Measurements from ENCODE around the gene RASGRF2.

The RASGRF2 gene

DNA sequence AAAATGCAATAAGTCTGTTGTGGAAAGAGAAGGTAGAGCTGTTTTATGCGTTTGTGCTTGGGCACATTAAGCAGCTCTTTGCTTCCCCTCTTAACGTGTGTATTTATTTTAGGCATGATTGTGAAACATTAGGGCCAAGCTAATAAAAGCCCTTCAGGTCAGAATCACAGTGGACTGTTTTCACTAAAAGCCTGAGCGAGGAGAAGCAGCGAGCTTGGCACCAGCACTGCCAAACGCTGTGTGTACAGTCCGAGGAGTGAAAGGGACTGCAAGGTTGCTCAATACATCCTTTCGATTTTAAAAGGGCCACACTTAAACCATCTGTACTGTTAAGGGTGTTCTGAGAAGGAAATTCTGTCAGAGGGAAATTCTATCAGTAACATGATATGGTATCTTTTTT, 165.8 kb downstream of the RASGRF2 start:
- no peak for DNase-seq

GRCh38 chr5:81128416-81128815, 168.3 kb downstream of the RASGRF2 start:
- DNase-seq: no peak
- TF ChIP-seq GATA1 (IDR thresholded peaks at IDR 0.05; ENCODE audit: low read depth, low read length) (no peak), POLR2A (IDR thresholded peaks at IDR 0.05; ENCODE audit: low read length) (no peak)

More for the DNA sequence above, 165.8 kb downstream of the RASGRF2 start:
- TF ChIP-seq GATA1 (IDR thresholded peaks at IDR 0.05; ENCODE audit: low read depth, low read length) (no peak), POLR2A (IDR thresholded peaks at IDR 0.05; ENCODE audit: low read length) (no peak)

GRCh38 chr5:81132381-81132780, 172.2 kb downstream of the RASGRF2 start:
- no peak for DNase-seq
- no peak for TF ChIP-seq POLR2A (IDR thresholded peaks at IDR 0.05; ENCODE audit: low read length)
- no peak for TF ChIP-seq GATA1 (IDR thresholded peaks at IDR 0.05; ENCODE audit: low read depth, low read length)

DNA sequence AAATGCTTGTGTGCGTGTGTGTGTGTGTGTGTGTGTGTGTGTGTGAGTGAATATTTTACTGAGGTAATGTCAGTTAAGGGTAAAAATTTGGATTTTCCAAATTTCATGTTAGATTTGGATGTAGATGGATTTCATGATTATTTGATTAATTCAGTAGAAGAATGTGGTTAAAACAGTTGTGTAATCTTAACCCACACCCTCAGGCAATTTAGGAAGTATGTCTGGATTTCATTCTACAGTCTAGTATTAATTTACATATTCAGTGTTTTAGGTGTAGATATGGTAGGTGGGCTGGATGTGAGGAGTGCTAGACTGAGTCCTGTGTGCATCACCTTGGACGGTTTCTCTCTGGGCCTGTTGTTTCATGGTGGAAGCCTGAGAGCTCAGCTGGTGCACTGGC, 173.9 kb downstream of the RASGRF2 start:
- no peak for DNase-seq
- TF ChIP-seq POLR2A (IDR thresholded peaks at IDR 0.05; ENCODE audit: low read length): no peak
- no peak for TF ChIP-seq GATA1 (IDR thresholded peaks at IDR 0.05; ENCODE audit: low read depth, low read length)

DNA sequence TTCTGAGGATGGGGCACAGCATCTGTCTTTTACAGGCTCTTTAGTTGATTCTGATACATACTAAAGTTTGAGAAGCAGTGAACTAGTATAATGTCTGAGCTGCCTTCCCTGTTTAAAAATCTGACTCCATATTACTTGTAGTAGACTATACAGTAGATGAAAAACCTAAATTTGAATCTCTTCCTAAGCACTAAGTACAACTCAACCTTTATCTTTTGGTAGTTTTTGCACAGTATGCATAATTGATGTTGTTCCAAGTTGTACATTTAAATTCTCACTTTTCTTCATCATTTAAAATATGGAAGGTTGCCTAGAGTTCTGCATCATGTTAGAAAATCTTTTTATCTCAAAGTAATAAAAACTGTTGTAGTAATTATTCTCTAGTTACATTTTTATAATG, 174.4 kb downstream of the RASGRF2 start:
- DNase-seq: no peak
- TF ChIP-seq GATA1 (IDR thresholded peaks at IDR 0.05; ENCODE audit: low read depth, low read length) (no peak), POLR2A (IDR thresholded peaks at IDR 0.05; ENCODE audit: low read length) (no peak)

DNA sequence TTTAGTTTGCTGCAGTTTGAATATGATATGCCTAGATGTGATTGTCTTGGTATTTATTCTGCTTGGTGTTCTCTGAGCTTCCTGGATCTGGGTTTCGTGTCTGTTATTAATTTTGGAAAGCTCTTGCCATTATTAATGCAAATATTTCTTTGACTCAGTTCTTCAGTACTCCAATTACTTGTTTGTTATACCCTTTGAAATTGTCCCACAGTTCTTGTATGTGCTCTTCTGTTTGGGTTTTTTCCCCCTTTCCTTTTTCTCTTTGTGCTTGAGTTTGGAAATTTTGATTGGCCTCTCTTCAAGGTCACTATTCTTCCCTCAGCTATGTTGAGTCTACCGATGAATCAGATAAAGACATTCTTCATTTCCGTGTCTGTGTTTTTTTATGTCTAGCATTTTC, 176.4 kb downstream of the RASGRF2 start:
- TF ChIP-seq POLR2A (IDR thresholded peaks at IDR 0.05; ENCODE audit: low read length) (no peak), GATA1 (IDR thresholded peaks at IDR 0.05; ENCODE audit: low read depth, low read length) (no peak)
- DNase-seq: no peak

- no peak for TF ChIP-seq POLR2A (IDR thresholded peaks at IDR 0.05; ENCODE audit: low read length)
- no peak for TF ChIP-seq GATA1 (IDR thresholded peaks at IDR 0.05; ENCODE audit: low read depth, low read length)
- DNase-seq: no peak
Observed at GRCh38 chr5:81137833-81138232, 177.7 kb downstream of the RASGRF2 start.

DNA sequence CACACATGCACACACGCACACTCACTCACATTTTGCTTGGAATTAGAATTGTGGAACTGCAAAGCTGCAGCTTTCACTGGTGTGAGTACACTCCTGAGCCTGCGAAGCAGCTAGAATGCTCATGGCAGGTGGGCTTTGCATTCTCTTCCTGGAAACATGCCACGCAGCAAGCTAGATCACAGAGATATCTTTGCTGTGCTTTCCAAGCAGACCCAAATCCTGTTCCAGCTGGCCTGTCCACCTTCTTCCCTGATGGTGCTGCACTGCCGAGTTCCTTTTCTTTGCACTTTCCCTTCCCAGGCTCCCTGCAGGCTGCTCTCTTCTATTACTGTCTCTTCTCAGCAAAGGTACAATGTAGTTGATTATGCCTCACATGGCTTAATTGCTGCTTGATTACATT, 180.3 kb downstream of the RASGRF2 start:
- TF ChIP-seq GATA1 (IDR thresholded peaks at IDR 0.05; ENCODE audit: low read depth, low read length) (no peak), POLR2A (IDR thresholded peaks at IDR 0.05; ENCODE audit: low read length) (no peak)
- DNase-seq: no peak

GRCh38 chr5:81140943-81141342, 180.8 kb downstream of the RASGRF2 start:
- TF ChIP-seq GATA1 (IDR thresholded peaks at IDR 0.05; ENCODE audit: low read depth, low read length) (no peak), POLR2A (IDR thresholded peaks at IDR 0.05; ENCODE audit: low read length) (no peak)
- no peak for DNase-seq

DNA sequence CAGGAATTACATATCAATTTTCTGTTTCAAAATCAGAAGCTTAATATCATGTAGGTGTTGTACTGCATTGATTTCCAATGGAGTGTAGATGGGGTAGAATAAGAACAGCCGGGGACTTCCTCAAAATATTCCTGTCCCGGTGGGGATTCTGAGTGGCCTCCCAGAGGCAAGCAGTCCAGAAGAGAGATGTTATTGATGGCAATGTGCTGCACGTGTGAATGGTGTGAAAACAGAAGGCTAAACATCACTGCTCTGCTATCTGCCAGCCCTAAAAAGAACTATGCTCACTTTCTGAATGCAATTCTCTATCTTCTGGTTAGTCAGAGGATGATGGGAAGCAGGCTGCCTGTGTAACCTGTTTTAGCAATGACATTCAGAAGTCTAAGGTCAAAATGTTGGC, 181.9 kb downstream of the RASGRF2 start:
- no peak for TF ChIP-seq POLR2A (IDR thresholded peaks at IDR 0.05; ENCODE audit: low read length)
- no peak for TF ChIP-seq GATA1 (IDR thresholded peaks at IDR 0.05; ENCODE audit: low read depth, low read length)
- no peak for DNase-seq

GRCh38 chr5:81145329-81145935, 185.3 kb downstream of the RASGRF2 start:
- TF ChIP-seq POLR2A (IDR thresholded peaks at IDR 0.05; ENCODE audit: low read length) (no peak), GATA1 (IDR thresholded peaks at IDR 0.05; ENCODE audit: low read depth, low read length) (no peak)

DNA sequence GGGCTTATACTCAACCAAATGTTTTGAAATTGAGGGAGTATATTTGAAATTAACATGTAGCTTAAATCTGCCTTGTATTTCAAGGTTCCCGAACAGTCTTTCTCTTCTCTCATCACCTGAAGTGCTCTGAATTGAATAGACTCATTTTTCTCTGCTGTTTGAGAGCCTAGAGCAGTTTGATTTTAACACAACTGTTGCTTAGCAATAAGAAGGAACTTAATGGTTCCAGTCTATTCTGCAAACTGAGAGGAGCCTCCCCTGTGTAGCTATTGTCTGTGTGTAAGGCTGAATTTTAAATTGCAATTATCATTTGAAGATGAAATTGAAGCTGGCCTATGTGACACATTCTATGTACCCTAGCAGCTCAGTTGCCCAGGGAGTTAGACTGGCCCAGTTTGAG, 185.9 kb downstream of the RASGRF2 start:
- TF ChIP-seq GATA1 (IDR thresholded peaks at IDR 0.05; ENCODE audit: low read depth, low read length): no peak
- no peak for TF ChIP-seq POLR2A (IDR thresholded peaks at IDR 0.05; ENCODE audit: low read length)
- no peak for DNase-seq

More at GRCh38 chr5:81145329-81145935, 185.3 kb downstream of the RASGRF2 start:
- DNase-seq: no peak

- DNase-seq: no peak
- TF ChIP-seq POLR2A (IDR thresholded peaks at IDR 0.05; ENCODE audit: low read length): no peak
- no peak for TF ChIP-seq GATA1 (IDR thresholded peaks at IDR 0.05; ENCODE audit: low read depth, low read length)
Observed at GRCh38 chr5:81147011-81147885, 187.1 kb downstream of the RASGRF2 start.

GRCh38 chr5:81147886-81148571, 187.9 kb downstream of the RASGRF2 start:
- TF ChIP-seq POLR2A (IDR thresholded peaks at IDR 0.05; ENCODE audit: low read length): no peak
- no peak for TF ChIP-seq GATA1 (IDR thresholded peaks at IDR 0.05; ENCODE audit: low read depth, low read length)
- DNase-seq: no peak
